ENCODE results near the gene MFNG.

MFNG gene

GRCh38 chr22:37421468-37421877 is 64.7 kb downstream of the MFNG start:
- no peak overlapping the region for H3K27ac ChIP-seq
- H3K79me2 ChIP-seq (ENCODE audit: insufficient read depth, low read depth): no peaks in the 10 kb centered on the region

DNA sequence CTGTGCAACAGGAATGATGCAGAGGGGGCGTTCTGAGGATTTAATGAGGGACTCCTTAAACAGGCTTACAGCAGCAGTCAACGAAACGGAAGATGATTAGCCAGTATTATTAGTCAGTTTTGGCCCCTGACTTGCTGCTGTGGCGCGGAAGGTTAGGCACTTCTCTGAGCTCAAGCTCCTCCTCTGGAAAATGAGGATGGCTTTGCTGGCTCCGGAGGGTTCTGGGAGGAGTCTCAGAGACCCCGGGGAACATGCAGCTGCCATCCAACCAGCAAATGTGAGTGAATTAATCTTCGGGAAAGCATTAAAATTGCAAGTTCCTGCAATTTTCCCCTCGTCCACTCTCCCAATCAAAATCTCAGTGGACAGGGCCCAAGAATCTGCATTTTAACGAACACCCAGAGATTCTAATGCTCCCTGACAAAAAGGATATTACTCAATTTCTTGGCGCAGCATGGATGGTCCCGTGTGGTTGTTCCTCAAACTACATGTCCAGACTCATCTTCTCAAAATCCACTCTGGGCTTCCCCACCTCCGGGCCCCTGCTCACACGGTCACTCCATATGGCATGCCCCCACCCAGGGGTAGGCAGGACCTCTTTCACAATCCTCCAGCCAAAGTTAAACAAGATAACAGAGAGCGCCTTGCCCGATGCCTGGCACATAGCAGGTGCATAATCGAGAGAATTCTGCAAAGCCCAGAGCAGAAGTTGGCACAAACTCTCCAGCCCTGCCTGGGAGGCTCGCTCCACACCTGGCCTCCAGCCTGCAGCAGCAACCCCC is 65.3 kb downstream of the MFNG start:
- Histone ChIP-seq H2AFZ (ENCODE audit: low read depth) (no peak overlapping the region), H4K20me1 (ENCODE audit: insufficient read depth) (no peaks in the 10 kb centered on the region), H3K4me1 (ENCODE audit: low read depth, poor library complexity, severe bottlenecking) (peaks cover 7% of the 10 kb centered on the region), H3K79me2 (ENCODE audit: insufficient read depth, low read depth) (no peaks in the 10 kb centered on the region), H3K27ac (no peak overlapping the region), H3K4me3 (IDR thresholded peaks at IDR 0.05; ENCODE audit: insufficient read depth, low read depth, low read length) (no peak overlapping the region), H3K27me3 (ENCODE audit: insufficient read depth, low read depth) (peaks cover 18% of the 10 kb centered on the region; the same call in 1 of the 2 replicates), H3K36me3 (ENCODE audit: insufficient read depth) (no peaks in the 10 kb centered on the region), H3K9ac (no peak overlapping the region), H3K4me2 (no peak overlapping the region)
- TF ChIP-seq CTCF (conservative IDR thresholded peaks at IDR 0.05; ENCODE audit: low read depth, low read length): no peak

More at GRCh38 chr22:37421468-37421877, 64.7 kb downstream of the MFNG start:
- no peak for TF ChIP-seq CTCF (conservative IDR thresholded peaks at IDR 0.05; ENCODE audit: low read depth, low read length)
- peaks cover 18% of the 10 kb centered on the region; the same call in 1 of the 2 replicates for H3K27me3 ChIP-seq (ENCODE audit: insufficient read depth, low read depth)
- peaks cover 13% of the 10 kb centered on the region for H3K4me1 ChIP-seq (ENCODE audit: low read depth, poor library complexity, severe bottlenecking)
- no peak overlapping the region for H2AFZ ChIP-seq (ENCODE audit: low read depth)
- H4K20me1 ChIP-seq (ENCODE audit: insufficient read depth): no peaks in the 10 kb centered on the region
- no peak overlapping the region for H3K9ac ChIP-seq
- H3K4me3 ChIP-seq (IDR thresholded peaks at IDR 0.05; ENCODE audit: insufficient read depth, low read depth, low read length): no peak overlapping the region
- H3K36me3 ChIP-seq (ENCODE audit: insufficient read depth): no peaks in the 10 kb centered on the region
- no peak overlapping the region for H3K4me2 ChIP-seq

GRCh38 chr22:37419969-37420685 is 66.1 kb downstream of the MFNG start:
- Histone ChIP-seq H4K20me1 (ENCODE audit: insufficient read depth) (no peaks in the 10 kb centered on the region), H3K9ac (no peak overlapping the region), H3K4me3 (IDR thresholded peaks at IDR 0.05; ENCODE audit: insufficient read depth, low read depth, low read length) (no peak overlapping the region), H3K36me3 (ENCODE audit: insufficient read depth) (no peaks in the 10 kb centered on the region), H3K79me2 (ENCODE audit: insufficient read depth, low read depth) (no peaks in the 10 kb centered on the region), H2AFZ (ENCODE audit: low read depth) (no peak overlapping the region), H3K27ac (no peak overlapping the region), H3K27me3 (ENCODE audit: insufficient read depth, low read depth) (peaks cover 18% of the 10 kb centered on the region; the same call in 1 of the 2 replicates), H3K4me2 (no peak overlapping the region), H3K4me1 (ENCODE audit: low read depth, poor library complexity, severe bottlenecking) (no peaks in the 10 kb centered on the region)
- TF ChIP-seq CTCF (conservative IDR thresholded peaks at IDR 0.05; ENCODE audit: low read depth, low read length): no peak

GRCh38 chr22:37419370-37419968 is 66.7 kb downstream of the MFNG start:
- H3K9ac ChIP-seq: no peak overlapping the region
- no peak overlapping the region for H3K4me3 ChIP-seq (IDR thresholded peaks at IDR 0.05; ENCODE audit: insufficient read depth, low read depth, low read length)
- H3K4me1 ChIP-seq (ENCODE audit: low read depth, poor library complexity, severe bottlenecking): no peaks in the 10 kb centered on the region
- H3K4me2 ChIP-seq: no peak overlapping the region
- no peak overlapping the region for H2AFZ ChIP-seq (ENCODE audit: low read depth)
- no peak for TF ChIP-seq CTCF (conservative IDR thresholded peaks at IDR 0.05; ENCODE audit: low read depth, low read length)
- H3K27ac ChIP-seq: no peak overlapping the region
- no peaks in the 10 kb centered on the region for H4K20me1 ChIP-seq (ENCODE audit: insufficient read depth)
- no peaks in the 10 kb centered on the region for H3K79me2 ChIP-seq (ENCODE audit: insufficient read depth, low read depth)
- H3K36me3 ChIP-seq (ENCODE audit: insufficient read depth): no peaks in the 10 kb centered on the region
- H3K27me3 ChIP-seq (ENCODE audit: insufficient read depth, low read depth): peaks cover 14% of the 10 kb centered on the region; the same call in 1 of the 2 replicates
